Psoas muscle (tissue), 8 donors: ENCODE measurements around the gene REM2. TPM values are rescaled to one million over a fixed set of nuclear protein-coding genes. Genes with fewer than 3 reads are reported as not detected.

Experiments used
- ATAC-seq, 4 donors: fragments of 200-7000 bp; cut with Tn5 transposase; one replicate each; pipeline ENCODE4 v1.9.1; 2020; ENCODE audit warnings: moderate library complexity in 3 of 4, mild to moderate bottlenecking in 2 of 4
- DNase-seq, 2 donors: peaks; one replicate each; pipeline ENCODE4 v3.0.0-alpha.2; 2020
- H3K27ac ChIP-seq: fragments of 200-600 bp; one replicate; pipeline ENCODE4 v1.8.0; 2022
- H3K27me3 ChIP-seq, 3 donors: fragments of 200-600 bp in 1 of 3; one replicate each; pipeline versions ENCODE4 v1.6.1 to v1.8.0; 2013 to 2022; ENCODE audit warnings: low read length in 2 of 3, mild to moderate bottlenecking in 2 of 3, moderate library complexity in 1 of 3; ENCODE audit not compliant: insufficient read depth in 3 of 3
- H3K36me3 ChIP-seq, 2 donors: fragments of 200-600 bp in 1 of 2; one replicate each; pipeline versions ENCODE4 v1.6.1 to v1.8.0; 2013 to 2022; ENCODE audit warnings: low read depth in 1 of 2, mild to moderate bottlenecking in 1 of 2, moderate library complexity in 1 of 2; ENCODE audit not compliant: insufficient read depth in 1 of 2
- H3K4me1 ChIP-seq: fragments of 200-600 bp; one replicate; pipeline ENCODE4 v1.8.0; 2022
- H3K4me3 ChIP-seq: fragments of 200-600 bp; one replicate; pipeline ENCODE4 v1.8.0; 2022; ENCODE audit warnings: mild to moderate bottlenecking
- H3K9me3 ChIP-seq: fragments of 200-600 bp; one replicate; pipeline ENCODE4 v1.8.0; 2022
- WGBS, 3 donors: extraction: QIAGEN DNeasy Blood & Tissue Kit; methylation state at CpG; one replicate each; pipeline versions ENCODE4 v1.1.6 to v1.1.7; 2013; 5-methylcytosine and 5-hydroxymethylcytosine counted together
- intact Hi-C, 2 donors: fragments of 100-400 bp; cut with DNase I; formaldehyde crosslinking; loops; one replicate each; pipeline versions ENCODE4 v1.11.0 to v1.14.2; 2022
- polyA plus RNA-seq, 3 donors: library from polyadenylated mRNA; stranded (reverse); fragments of 200-250 nt; gene quantifications; one replicate each; pipeline ENCODE4 v1.2.3, GENCODE V29; 2013
- total RNA-seq, 4 donors: library from RNA; stranded (reverse); fragmentation: NEBNext Ultra II Directional in 2 of 4; extraction: Animal tissue kit (Norgen Biotek cat#: 25700) in 2 of 4; gene quantifications; one replicate each; pipeline versions ENCODE4 v1.2.1 to v1.2.4, GENCODE V29; 2021 to 2023
- TF ChIP-seq, protein P1 (sequence below): fragments of 200-600 bp; IDR thresholded peaks from one replicate; pipeline ENCODE4 v1.8.0; 2022; ENCODE audit warnings: antibody characterized with exemption
- donor health status: healthy with polysubstance abuse.
- donor health status: DM: no; HTN: no; CAD: no; lungs with moderate emphysema.
- donor health status: Bipolar disorder and iron deficiency.
- donor health status: healthy.
- donor health status: DM: yes; HTN: yes; CAD: no.
- donor health status: DM: no; HTN: no; CAD: no.
- donor health status: DM: no; HTN: no; CAD: no.
- donor health status: DM: yes; HTN: yes; CAD: no.

REM2 gene
- total and polyA plus RNA-seq, 7 donors, result 0.05 to 0.34 (median 0.18) TPM; not detected in 2

DNA sequence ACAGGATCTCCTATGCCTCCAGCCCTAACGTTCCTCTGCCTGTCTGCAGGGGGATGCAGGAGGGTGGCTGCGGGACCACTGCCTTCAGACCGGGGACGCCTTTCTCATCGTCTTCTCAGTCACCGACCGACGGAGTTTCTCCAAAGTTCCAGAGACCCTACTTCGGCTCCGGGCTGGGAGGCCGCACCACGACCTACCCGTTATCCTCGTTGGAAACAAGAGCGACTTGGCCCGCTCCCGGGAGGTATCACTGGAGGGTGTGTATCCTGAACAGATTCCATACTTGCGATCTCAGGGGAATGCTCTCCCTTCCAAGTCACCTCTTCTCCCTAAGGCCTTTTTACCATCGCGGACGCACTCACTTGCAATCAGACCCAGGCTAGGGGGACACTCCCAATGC lies 3.0 kb downstream of the REM2 start:
- Histone ChIP-seq H3K4me1 (no peaks in the 10 kb centered on the region), H3K9me3 (no peaks in the 10 kb centered on the region), H3K4me3 (peak overlapping the region; percentile 65), H3K27me3 (peaks cover 0 to 26% (median 0%) of the 10 kb centered on the region in 3 donors), H3K27ac (no peak overlapping the region), H3K36me3 (no peaks in the 10 kb centered on the region)
- intact Hi-C loops, result no loop called here
- 87 to 89% (median 89%) methylated on average over 21 of the region's 21 CpGs for WGBS, 3 donors
- TF ChIP-seq, protein P1, sequence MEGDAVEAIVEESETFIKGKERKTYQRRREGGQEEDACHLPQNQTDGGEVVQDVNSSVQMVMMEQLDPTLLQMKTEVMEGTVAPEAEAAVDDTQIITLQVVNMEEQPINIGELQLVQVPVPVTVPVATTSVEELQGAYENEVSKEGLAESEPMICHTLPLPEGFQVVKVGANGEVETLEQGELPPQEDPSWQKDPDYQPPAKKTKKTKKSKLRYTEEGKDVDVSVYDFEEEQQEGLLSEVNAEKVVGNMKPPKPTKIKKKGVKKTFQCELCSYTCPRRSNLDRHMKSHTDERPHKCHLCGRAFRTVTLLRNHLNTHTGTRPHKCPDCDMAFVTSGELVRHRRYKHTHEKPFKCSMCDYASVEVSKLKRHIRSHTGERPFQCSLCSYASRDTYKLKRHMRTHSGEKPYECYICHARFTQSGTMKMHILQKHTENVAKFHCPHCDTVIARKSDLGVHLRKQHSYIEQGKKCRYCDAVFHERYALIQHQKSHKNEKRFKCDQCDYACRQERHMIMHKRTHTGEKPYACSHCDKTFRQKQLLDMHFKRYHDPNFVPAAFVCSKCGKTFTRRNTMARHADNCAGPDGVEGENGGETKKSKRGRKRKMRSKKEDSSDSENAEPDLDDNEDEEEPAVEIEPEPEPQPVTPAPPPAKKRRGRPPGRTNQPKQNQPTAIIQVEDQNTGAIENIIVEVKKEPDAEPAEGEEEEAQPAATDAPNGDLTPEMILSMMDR, result no peak
- ATAC-seq (no peak), DNase-seq (peak in 1 of 2 donors; percentile 57)

DNA sequence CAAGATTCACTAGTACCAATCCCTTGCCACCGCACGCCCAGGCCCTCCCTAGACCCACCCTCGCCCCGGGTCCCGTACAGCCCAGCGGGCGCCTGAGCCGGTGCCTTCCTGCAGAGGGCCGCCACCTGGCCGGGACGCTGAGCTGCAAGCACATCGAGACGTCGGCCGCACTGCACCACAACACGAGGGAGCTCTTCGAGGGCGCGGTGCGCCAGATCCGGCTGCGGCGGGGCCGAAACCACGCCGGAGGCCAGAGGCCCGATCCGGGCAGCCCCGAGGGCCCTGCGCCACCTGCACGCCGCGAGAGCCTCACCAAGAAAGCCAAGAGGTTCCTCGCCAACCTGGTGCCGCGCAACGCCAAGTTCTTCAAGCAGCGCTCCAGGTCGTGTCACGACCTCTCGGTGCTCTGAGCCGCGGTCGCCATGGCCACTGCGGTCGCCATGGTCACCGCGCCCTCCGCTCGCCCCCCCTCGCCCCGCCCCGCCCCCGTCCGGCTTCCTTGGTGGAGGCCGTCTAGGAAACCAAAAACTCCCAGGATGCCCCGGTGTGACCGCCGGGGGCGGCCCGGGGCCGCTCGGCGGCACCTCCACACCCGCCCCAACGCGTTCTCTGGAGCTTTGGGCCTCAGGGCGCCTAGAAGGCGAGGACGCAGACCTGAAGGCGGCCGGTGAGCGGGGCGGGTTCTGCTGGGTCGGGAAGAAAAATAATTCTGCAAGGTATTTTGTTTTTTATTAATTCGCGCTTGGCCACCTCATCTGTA lies 3.7 kb downstream of the REM2 start:
- H3K9me3 ChIP-seq, result no peaks in the 10 kb centered on the region
- peak overlapping the region; percentile 65 for H3K4me3 ChIP-seq
- no peaks in the 10 kb centered on the region for H3K4me1 ChIP-seq
- H3K27ac ChIP-seq, result no peak overlapping the region
- 4 to 5% (median 4%) methylated on average over 66 to 77 of the region's 77 CpGs for WGBS, 3 donors
- peak; percentile 73 to 78 for DNase-seq
- H3K36me3 ChIP-seq, result no peaks in the 10 kb centered on the region
- intact Hi-C loops, result no loop called here
- ATAC-seq, result peak; percentile 55 to 75 (median 62)
- peaks cover 0 to 26% (median 0%) of the 10 kb centered on the region in 3 donors for H3K27me3 ChIP-seq
- TF ChIP-seq, protein P1, result no peak

DNA sequence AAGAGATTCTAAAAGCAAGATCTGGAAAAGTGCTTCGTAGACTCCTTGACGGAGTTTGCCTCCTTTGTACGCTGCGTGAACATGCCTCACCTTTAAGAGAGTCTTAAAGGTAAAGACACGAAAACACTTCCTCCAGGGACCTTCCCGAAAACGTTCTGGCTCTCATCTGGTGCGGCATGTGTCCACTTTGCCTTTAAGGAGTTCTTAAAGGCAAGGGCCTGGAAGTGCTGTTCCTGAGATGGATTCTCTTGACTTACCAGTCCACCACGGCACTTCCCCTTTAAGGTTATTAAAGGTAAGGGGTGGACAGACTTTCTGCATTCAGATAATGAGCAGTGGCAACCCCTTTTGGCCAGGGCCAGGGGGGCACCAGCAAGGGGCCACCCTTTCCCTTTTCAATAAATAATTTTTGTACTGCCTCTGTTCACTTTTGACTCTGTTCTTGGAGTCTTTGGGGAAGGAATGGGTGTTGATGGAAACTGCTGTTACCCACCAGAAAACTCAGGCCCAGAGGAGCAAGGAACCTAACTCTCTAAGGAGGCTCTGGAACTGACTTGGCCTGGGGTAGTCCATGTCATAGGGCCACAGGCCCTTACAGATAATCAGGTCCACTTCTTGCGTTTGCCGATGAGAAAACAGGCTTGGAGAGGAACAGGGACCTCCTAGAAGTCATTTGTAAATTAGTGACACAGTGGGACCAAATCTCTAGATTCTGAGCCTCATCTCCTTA lies 4.4 kb downstream of the REM2 start:
- no peak overlapping the region for H3K27ac ChIP-seq
- ATAC-seq, result peak in 2 of 4 donors; percentile 13 to 18

DNA sequence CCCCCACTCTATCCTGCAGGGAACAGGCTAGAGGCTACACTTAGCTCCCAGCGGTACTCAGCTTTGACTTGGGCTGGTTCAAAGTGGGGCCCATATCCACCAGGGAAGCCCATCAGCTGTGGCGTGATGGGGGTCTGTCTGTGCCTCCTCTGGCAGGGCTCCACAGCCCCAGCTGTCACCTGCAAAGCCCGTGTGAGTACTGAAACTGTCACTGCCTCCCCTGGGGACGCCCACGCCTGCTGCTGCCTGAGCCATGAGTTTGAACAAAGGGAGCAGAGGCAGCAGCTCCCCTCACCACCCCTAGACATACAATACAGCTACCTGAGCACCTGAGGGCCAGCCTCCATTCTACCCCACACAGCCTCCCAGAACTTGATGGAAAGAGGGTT lies 5.0 kb downstream of the REM2 start:
- Histone ChIP-seq H3K4me1 (no peaks in the 10 kb centered on the region), H3K27ac (no peak overlapping the region), H3K36me3 (no peaks in the 10 kb centered on the region), H3K9me3 (no peaks in the 10 kb centered on the region), H3K27me3 (peaks cover 0 to 26% (median 0%) of the 10 kb centered on the region in 3 donors), H3K4me3 (no peak overlapping the region)
- no peak for DNase-seq
- TF ChIP-seq, protein P1, result no peak
- intact Hi-C loops, result no loop called here
- WGBS, 3 donors, result 73 to 77% (median 73%) methylated on average over 5 of the region's 5 CpGs
- ATAC-seq, result no peak

More for the DNA sequence above, 4.4 kb downstream of the REM2 start:
- Histone ChIP-seq H3K27me3 (peaks cover 0 to 26% (median 0%) of the 10 kb centered on the region in 3 donors), H3K4me3 (peak overlapping the region; percentile 65), H3K4me1 (no peaks in the 10 kb centered on the region), H3K36me3 (no peaks in the 10 kb centered on the region), H3K9me3 (no peaks in the 10 kb centered on the region)
- no peak for DNase-seq
- intact Hi-C loops, result no loop called here
- TF ChIP-seq, protein P1, result no peak
- 33 to 42% (median 37%) methylated on average over 11 of the region's 11 CpGs for WGBS, 3 donors
